OCI-LY3 (cell line): ENCODE measurements around the gene CCBE1.

Experiments used
- CTCF ChIP-seq: fragments of 200-600, 300-600 bp; sonication (generic); IDR thresholded peaks from 2 replicates; pipeline ENCODE4 v1.5.1; 2014; ENCODE audit warnings: antibody characterized with exemption, low read length, low read depth
- EZH2phosphoT487 ChIP-seq: fragments of 200-600 bp; shearing (Covaris generic); IDR thresholded peaks from 2 replicates; pipeline ENCODE4 v1.6.1; 2018; ENCODE audit warnings: antibody characterized with exemption, mixed run types, low read depth

- TF ChIP-seq CTCF = no peak
- TF ChIP-seq EZH2phosphoT487 = no peak
Observed at GRCh38 chr18:59624369-59624765, 72.9 kb downstream of the CCBE1 start.
